Fibroblast of the conjunctiva (primary cell): ENCODE data around the gene BRME1.

Source experiments
- DNase-seq: peaks from one replicate; pipeline ENCODE4 v3.0.0-alpha.2; 2010; ENCODE audit warnings: low read depth

BRME1 gene

DNA sequence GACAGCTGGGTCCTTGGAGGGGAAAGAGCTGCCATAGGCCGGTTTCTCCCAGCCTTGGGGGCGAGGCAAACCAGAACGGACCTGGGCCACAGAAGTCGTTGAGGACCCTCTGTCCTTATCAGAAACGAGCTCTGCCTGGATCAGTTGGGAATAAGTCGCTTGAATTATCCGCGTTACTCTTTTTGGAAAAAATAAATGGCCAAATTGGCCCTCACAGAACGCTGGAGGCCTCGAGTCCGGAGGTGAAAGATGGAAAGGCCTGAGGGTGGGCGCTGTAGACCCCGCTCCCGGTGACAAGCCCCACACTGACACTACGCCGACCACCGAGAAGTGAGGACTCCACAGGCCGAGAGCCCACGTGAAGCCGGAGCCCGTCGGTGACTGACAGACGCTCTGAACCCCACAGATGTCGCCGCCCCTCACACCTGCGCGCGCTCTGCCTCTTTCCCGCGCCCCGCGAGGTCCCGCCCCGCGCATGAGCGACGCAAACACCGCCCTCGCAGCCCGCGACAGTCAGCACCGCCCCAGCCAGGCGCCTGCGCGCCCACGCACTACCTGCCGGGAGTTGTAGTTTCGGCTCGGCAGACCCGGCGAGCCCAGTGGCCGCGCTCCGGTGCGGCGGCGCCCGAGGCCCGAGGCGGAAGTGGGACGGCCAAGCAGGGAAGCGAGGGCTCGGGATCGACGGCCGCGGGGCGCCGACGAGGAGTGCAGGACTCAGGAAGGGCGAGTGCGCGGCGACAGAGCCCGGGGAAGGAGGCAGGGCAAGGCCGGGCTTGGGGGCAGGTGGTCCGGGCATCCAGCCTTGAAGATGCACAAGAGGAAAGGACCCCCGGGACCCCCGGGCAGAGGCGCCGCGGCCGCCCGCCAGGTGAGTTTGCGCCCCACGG lies at the start of gene BRME1, which contains the start of gene CC2D1A:
Gene BRME1 (minus strand): TSS at position 484 of the 887 bp plus-strand sequence. CDS start 1,225 bp downstream, outside the sequence.
Gene CC2D1A (plus strand): TSS at position 568 of the 887 bp plus-strand sequence. CDS start 241 bp downstream, at position 809.
- DNase-seq, result peak; percentile 56

DNA sequence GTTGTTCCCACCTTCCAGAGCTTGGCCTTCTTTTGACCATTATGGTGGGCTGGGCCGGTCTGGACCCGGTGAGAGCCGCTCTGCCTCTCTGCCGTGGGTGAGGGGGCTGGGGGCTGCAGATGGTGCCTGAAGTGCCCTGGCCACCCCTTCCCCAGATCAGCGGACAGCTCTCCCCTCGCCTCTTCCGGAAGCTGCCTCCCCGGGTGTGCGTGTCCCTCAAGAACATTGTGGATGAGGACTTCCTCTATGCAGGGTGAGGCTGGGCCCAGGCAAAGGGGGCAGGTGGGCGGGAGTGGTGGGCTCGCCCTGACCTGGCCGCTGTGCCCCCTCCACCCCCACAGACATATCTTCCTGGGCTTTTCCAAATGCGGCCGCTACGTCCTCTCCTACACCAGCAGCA lies 48.3 kb upstream of the BRME1 start:
- DNase-seq, result no peak

- peak; percentile 27 for DNase-seq
These were observed 47.1 kb upstream of the BRME1 start for GRCh38 chr19:13952931-13953531.

- DNase-seq, result peak; percentile 99
These were observed 46.4 kb upstream of the BRME1 start, which contains the start of gene DCAF15 for GRCh38 chr19:13952154-13952930. TSS of gene DCAF15 (plus strand) at chr19:13952509. CDS start at chr19:13952513, 4 bp downstream.

DNA sequence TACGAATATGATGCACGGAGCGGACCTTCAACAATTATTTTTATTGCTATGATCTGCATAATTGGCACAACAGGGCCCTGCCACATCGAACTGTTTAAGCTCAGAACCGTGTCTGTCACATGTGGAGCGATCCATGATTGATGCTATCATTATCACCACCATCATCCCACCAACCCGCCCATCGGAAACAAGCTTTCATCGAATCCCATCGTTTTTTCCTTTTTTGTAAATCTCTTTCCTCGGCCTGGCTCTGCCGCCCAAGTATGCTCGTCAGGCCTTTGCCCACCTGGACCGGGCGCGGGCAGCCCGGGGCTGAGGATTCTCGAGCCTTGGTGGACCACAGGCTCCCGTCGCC lies 45.9 kb upstream of the BRME1 start:
- no peak for DNase-seq

DNA sequence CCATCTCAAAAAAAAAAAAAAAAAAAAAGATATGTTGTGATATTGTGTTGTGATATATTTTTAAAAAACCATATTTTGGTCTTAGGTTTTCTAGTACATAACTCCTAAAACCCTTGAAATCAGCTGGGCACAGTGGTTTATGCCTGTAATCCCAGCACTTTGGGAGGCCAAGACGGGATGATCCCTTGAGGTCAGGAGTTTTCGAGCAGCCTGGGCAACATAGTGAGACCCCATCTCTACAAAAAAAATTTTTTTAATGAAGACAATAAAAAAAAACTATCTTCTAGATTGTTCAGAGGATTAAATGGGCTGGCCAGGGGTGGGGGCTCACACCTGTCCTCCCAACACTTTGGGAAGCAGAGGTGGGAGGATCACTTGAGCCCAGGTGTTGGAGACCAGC lies 45.1 kb upstream of the BRME1 start:
- DNase-seq, result no peak

DNA sequence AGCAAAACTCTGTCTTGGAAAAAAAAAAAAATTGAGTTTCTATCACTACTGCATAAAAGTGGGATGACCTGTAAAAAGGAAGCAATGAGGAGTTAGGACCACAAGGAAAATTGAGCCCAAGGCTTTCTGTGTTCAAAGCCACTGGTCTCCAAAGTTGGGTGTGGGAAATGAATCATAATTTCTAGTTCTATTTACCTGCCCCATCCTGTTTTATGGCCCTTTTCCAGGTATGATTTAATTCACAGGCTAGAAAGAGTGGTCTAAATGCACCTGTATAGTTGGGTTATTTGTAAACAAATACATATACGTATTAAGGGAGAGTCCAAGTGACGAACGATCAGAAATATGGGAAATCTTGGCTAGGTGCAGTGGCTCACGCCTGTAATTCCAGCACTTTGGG lies 40.5 kb upstream of the BRME1 start:
- no peak for DNase-seq

- no peak for DNase-seq
These were observed 36.2 kb upstream of the BRME1 start for GRCh38 chr19:13942023-13942684.

- DNase-seq, result peak; percentile 40
These were observed 32.6 kb upstream of the BRME1 start, which contains the start of gene PODNL1 for GRCh38 chr19:13938301-13939064. TSS of gene PODNL1 (minus strand) at chr19:13938417. CDS start at chr19:13938181, 236 bp downstream.

DNA sequence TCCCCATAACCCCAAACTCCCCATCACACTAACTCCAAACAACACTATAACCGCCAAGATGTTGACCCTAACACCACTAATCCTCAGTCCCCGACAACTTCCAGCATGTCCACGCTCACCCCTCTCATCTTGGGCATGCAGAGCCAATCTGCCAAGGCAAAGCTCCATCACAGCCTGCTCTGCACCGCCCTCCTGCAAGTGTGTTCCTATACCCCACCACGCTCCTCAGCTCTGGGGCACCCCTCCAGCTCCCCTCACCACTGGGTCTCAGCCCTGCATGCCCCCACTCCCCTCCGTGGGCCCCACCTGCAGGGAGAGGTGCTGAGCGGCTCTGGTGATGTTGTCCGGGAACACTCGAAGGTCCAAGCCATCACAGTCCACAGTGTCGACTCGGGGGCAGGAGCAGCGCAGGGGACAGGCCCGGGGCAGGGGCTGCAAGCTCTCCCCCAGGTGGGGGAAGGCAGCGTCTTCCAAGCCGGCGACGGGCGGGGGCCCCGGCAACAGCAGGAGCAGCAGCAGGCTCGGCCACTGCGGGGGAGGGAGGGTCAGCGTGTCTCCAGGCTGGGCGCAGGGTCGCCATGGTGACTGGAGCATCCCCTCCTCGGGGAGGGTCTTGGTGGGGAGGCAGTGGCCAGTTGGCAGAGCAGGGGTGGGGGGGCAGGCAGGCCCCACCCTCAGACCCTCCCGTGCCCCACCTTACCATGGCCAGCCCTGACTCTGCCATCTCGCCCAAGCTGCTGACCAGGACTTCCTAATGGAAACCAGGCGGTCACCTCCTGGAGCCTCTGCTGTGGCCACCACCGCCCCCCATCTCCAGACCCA lies 31.8 kb upstream of the BRME1 start:
- DNase-seq, result no peak

DNA sequence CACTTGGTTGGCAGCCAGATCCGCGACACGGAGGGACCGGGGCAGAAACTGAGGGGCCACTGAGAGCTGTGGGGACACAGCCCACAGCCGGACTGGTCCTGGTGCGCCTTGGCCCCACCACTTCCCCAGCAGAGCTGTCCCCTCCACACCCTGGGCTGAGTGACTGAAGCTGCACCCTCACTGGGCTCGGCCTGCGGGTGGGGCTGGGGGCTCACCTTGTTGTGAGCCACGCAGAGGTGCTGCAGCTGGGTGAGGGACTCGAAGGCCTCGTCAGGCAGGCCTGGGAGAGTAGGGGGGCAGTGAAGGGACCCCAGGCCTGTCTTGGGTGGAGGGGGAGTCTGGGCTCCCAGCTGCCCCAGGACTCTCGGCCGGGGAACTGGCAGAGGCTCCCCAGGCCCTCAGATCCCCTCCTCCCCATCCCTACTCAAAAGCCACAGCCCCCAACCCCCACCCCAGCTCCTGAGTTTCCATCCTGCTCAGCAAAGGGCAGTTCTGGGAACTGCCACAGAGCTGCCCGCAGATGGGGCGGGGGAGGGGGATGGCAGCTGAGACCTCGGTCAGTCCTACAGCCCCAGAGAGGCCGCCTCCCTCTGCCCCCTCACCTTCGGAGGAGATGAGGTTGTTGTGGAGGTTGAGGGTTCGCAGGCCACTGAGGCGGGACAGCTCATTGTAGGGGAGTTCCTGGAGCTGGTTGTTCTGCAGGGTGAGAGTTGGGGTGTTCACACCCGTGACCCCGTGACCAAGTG lies 30.0 kb upstream of the BRME1 start:
- no peak for DNase-seq

DNA sequence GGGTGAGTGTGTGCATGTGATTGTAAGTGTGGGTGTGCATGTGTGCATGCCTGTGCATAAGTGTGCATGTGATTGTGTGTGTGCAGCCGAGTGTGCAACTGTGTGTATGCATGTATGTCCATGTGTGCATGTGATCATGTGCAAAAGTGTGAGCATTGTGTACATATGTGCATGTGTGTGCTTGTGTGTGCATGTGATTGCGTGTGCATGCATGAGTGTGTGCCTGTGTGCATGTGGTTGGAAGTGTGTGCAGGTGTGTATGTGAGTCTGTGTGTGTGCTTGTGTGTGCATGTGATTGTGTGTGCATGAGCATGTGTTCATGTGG lies 28.8 kb upstream of the BRME1 start:
- DNase-seq, result no peak

- DNase-seq, result no peak
These were observed 27.0 kb upstream of the BRME1 start for GRCh38 chr19:13932911-13933393.

GRCh38 chr19:13932149-13932637 lies 26.3 kb upstream of the BRME1 start:
- DNase-seq, result no peak

DNA sequence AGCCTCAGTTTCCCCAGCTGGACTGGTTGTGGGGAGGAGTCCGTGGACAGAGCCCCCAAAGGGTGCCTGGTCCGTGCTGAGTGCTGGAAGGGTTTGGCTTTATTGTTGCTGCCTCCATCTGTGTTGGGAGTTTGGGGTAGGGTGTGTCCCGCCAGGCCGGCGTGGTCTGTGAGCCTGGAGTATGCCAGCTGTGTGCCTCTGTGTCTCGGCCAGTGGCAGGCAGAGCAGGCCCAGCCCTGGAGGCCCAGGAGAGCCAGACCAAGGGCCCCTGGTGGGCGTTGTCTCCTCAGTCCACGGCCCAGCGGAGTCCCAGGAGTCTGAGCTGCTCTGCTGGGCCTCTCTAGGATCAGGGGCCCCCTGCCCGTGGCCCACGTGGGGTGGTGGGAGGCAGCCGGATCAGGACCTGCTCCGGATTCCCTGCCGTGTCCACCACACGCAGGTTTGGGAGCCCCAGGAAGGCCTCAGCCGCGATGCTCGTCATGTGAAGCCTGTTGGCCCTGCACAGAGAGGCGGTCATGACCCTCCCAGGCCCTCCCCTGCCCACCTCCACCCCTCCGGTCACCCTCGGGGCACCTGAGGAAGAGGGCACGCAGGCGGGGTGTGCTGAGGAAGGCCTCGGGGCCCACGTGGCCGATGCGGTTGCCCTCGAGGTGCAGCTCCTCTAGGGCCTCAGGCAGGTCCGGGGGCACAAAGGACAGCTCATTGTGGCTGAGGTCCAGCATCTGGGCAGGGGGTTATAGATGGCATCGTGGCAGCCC lies 25.7 kb upstream of the BRME1 start:
- no peak for DNase-seq

DNA sequence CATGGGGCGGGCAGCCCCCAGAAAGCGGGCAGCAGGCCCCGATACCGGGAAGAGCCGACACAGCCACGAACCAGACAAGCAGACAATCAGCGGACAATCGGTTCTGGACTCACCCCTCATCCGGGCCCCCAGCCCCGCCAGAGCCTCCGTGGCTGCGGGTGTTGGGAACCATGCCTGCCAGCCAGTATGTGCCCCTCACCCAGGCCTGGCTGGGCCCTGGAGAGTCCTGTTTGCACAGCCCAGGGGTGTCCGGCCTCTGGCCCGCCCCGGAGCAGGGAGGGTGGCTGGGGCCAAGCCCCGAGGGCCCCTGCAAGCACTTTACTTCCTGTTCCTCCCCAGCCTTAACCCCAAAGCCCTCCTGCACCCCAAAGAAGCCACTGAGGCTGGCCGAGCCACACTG lies 24.5 kb upstream of the BRME1 start:
- DNase-seq, result no peak

GRCh38 chr19:13929956-13930355 lies 24.0 kb upstream of the BRME1 start:
- no peak for DNase-seq

DNA sequence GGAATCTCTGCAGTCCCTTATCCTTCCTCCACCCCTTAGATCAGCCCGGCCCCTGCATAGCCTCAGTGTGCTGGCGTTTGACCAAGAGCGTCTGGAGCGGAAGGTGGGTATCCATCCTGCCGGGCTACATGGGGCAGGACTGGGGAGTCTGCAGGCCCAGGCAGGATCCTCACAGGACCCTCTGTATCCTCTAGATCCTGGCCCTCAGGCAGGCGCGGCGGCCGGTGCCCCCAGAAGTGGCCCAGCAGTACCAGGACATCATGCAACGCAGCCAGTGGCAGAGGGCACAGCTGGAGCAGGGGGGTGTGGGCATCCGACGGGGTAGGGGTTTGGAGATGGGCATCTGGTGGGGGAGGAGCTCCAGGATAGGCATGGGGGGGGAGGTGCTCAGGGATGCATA lies 23.4 kb upstream of the BRME1 start:
- DNase-seq, result no peak

- DNase-seq, result no peak
These were observed 20.8 kb upstream of the BRME1 start for GRCh38 chr19:13926715-13927114.
